HG03520 (cell line): ENCODE data around the gene ESPNL.

ENCODE experiments used
- ATAC-seq: cut with Tn5 transposase; IDR thresholded peaks from one replicate; pipeline ENCODE4 v1.9.1; 2021; ENCODE audit warnings: mild to moderate bottlenecking, moderate library complexity; ENCODE audit not compliant: unreplicated experiment

ESPNL gene

DNA sequence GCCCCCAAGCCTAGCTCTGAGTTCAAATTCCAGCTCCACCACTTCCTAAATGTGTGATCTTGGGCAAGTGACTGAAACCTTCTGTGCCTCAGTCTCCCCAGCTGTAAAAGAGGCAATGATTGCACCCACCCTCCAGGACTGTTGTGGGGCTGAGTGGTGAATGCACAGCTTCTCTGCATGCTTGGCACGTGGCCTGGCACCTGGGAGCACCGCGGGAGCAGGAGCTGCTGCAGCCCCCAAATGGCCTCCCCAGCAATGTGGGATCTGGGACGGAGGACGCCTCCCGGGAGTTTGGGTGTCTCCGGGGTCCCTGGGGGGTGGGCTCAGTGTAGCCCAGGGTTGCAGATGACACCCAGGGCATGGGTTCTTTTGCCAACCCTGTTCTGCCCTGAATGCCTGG lies 39.9 kb downstream of the ESPNL start:
- ATAC-seq, result no peak

DNA sequence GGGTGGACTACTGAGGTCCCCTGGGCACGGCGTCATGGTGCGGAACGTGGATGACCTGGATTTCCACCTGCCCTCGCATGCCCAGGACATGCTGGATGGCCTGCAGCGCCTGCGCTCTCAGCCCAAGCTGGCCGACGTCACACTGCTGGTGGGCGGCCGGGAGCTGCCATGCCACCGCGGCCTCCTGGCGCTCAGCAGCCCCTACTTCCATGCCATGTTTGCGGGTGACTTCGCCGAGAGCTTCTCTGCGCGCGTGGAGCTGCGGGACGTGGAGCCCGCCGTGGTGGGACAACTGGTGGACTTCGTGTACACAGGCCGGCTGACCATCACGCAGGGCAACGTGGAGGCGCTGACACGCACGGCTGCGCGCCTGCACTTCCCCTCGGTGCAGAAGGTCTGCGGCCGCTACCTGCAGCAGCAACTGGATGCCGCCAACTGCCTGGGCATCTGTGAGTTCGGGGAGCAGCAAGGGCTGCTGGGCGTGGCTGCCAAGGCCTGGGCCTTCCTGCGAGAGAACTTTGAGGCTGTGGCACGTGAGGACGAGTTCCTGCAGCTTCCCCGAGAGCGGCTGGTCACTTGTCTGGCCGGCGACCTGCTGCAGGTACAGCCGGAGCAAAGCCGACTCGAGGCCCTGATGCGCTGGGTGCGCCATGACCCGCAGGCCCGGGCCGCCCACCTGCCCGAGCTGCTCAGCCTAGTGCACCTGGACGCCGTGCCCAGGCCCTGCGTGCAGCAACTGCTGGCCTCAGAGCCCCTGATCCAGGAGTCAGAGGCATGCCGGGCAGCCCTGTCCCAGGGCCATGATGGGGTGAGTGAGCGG lies 40.8 kb downstream of the ESPNL start:
- ATAC-seq, result no peak

GRCh38 chr2:238141541-238142318 lies 41.6 kb downstream of the ESPNL start:
- ATAC-seq, result no peak

- ATAC-seq, result no peak
Observed at GRCh38 chr2:238142382-238143205, 42.5 kb downstream of the ESPNL start.

- no peak for ATAC-seq
Observed at GRCh38 chr2:238143239-238143951, 43.3 kb downstream of the ESPNL start.

DNA sequence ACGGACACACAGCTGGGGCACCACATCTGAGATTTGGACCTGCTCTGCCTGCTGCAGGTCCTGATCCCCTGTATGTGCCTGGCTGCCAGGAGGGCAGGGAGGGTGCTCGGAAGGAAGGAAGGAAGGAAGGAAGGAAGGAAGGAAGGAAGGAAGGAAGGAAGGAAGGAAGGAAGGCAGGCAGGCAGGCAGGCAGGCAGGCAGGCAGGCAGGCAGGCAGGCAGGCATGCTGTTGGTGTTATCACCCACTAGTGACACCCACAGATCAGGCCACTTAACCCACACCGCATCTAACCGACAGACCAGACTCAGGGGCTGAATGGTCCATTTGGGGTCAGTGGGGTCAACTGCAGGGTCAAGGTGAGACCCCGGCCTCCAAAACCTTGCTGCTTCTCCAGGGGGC lies 44.1 kb downstream of the ESPNL start:
- ATAC-seq, result no peak

GRCh38 chr2:238145046-238145445 lies 44.9 kb downstream of the ESPNL start:
- ATAC-seq, result no peak

GRCh38 chr2:238145851-238146250 lies 45.7 kb downstream of the ESPNL start:
- no peak for ATAC-seq

- ATAC-seq, result no peak
Observed at GRCh38 chr2:238146884-238147544, 46.9 kb downstream of the ESPNL start.

- no peak for ATAC-seq
Observed at GRCh38 chr2:238148981-238149380, 48.8 kb downstream of the ESPNL start.

DNA sequence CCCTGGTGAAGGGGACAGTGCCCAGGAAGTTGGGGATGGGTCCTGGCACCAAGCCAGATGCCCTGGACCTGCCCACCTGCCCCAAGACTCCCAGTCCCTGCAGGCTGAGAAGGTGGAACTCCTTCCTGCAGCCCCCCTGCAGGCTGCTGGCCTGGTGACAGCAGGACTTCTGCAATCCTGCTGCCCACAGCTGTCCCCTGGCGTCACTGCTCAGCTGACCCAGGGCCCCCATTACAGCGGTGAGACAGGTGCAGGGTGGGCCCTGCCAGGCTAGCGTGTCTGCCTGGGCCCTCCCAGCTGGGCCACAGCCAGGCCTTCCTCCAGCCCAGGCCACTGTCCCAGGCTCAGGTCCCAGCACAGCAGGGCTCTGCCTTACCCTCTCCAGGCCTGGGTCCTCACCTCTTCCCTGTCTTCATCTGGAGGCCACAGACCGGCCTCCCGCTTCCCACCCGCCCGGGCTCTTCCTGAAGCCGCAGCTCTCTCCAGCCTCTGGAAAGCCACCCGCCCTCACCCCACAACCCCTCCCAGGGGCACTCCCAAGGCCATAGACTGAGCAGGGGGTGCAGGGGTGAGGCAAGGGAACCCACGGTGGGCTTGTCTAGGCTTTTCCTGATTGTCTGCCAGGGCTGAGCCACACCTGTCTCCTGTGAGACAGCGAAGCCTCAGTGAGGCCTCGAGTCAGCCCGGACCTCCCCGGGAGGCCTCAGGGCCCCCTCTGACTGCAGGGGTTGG lies 49.9 kb downstream of the ESPNL start:
- ATAC-seq, result no peak

- ATAC-seq, result no peak
Observed at GRCh38 chr2:238150686-238151085, 50.5 kb downstream of the ESPNL start.

- ATAC-seq, result no peak
Observed at GRCh38 chr2:238151205-238151604, 51.1 kb downstream of the ESPNL start.

DNA sequence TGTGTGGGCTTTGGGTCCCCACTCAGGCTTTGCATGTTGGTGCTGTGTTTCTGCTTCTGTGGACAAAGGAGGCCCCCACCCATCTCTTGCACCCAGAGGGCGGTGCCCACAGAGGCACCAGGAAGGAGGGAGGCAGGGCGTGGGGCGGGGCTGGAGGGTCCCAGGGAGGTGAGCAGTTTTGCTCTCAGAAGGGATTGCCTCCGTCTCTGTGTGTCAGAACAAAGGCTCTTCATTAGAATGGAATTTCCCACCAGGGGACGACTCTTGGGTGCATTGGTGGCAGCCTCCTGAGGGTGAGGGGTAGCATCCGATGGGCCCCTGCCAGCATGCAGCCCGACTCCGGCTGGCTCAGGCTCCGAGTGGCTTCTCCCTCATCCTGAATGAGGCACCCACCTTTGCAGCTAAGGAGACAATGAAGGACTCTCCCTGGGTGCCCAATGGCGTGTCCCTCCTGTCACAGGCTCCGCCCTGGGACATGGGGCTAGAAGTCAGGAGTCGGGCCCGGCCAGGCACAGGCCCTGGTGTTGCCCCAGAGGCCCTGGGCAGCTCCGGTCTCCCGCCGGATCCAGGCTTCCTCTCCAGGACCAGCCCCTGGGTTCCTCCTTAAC lies 51.6 kb downstream of the ESPNL start:
- no peak for ATAC-seq

DNA sequence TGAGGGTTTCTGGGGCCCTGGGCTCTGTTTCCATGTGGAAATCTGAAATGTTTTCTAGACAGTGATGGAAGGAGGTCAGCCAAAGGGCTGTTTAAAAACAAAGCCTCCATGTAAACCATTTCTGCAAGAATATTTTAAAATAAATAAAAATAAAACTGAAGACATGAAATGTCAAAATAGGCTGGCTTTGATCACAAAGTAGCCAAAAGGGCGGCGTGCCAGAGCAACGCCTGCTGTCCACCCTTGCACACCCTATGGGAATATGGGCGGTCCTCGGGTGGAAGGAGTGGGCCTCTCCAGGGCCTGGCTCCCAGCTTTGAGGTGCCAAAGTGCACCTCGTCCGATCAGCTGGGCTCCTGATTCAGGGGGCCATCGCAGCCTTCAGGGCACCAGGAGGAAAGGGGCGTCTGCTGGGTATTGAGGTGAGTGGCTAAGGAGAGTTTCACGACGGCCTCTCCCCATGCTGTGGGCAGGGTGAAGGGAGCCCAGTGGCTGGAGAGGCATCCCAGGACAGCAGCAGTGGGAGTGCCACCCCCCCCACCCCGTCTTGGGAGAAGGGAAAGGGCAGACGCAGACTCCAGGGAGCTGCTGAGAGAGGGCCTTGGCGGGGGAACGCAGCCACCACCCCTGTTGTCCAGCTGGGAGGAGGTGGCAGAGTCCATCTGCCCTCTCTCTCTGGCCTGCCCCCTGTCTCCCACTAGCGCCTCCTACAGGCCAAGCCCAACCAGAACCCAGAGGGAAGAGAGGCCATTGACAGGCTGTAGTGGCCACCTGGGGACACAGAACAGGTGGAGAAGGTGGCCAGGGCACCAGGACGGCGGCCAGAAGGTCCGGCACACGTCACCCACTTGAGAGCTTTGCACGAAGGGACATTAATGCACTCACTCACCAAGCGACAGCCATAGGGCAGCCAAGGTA lies 52.9 kb downstream of the ESPNL start:
- ATAC-seq, result no peak

DNA sequence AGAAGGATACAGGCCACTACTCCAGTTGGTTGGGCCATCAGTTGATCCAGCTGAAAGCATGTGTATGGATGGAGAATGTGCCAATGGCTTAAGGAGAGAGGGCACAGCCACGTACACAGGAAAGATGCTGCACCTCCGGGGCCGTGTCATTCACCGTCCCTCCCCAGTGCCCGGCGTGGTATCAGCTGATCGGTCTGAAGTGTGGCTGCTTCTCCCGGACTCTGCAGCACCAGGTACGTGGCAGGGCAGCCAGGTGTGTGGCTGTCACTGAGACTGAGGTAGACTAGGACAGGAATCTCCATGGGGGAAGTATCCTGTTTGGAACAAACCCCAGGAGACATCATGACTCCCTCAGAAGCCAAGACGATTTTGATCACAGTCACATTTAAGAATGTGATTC lies 54.4 kb downstream of the ESPNL start:
- ATAC-seq, result no peak

DNA sequence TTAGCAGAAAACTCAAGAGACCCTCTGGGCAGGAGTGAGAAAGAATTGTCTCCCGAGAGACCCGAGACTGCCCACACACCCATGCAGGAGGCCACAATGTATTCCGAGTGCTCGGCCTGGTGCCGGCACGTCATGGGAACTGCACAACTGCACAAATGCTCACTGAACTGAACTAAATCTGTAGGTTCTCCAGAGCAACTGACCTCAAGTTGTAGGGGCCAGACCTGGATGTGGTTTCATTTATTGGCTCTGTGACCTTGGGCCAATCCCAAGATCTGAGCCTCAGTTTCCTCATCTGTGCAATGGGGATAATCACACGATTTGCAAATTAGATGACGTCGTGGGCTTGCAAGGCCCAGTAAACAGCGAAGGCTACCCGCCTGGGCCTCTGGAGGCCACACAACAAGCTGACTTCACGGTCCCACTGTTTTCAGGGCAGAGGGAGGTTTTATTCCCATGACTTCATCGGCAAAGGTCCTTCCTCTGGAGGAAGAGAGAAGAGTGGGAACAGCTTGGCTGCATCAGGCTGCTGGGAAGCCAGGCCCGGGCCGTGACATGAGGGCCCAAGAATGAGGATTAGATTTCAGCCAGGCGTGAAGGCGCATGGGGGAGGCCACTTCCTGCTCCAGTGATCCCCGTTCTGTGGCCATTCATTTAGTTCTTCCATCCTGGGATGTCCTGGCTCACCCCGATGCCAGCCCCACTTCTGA lies 55.1 kb downstream of the ESPNL start:
- ATAC-seq, result no peak
